IMR-90 (cell line): Measurements from ENCODE around the gene PARVB. TPM values are rescaled to one million over a fixed set of nuclear protein-coding genes. Genes with fewer than 3 reads are reported as not detected.

Experiments
- ATAC-seq: fragments of 200-7000 bp; cut with Tn5 transposase; 2 replicates; pipeline ENCODE4 v1.9.1; 2020; ENCODE audit warnings: low read depth, mild to moderate bottlenecking, moderate library complexity
- BruUV-seq: library from RNA; stranded (reverse); fragments of 400-500 nt; replicated peaks from 2 replicates; lab custom pipeline; 2021; lab: Mats Ljungman, UMichigan
- CTCF ChIA-PET: fragments of 300-600 bp; formaldehyde crosslinking; extraction: SDS; loops from one replicate; lab custom pipeline; 2021; ENCODE audit warnings: antibody characterized with exemption; lab: Yijun Ruan, JAX
- POLR2A ChIA-PET: fragments of 300-600 bp; sonication (Branson Sonifier 250); formaldehyde crosslinking; loops from one replicate; lab custom pipeline; 2022; ENCODE audit warnings: antibody characterized with exemption; ENCODE audit not compliant: unreplicated experiment; lab: Charles Lee
- DNase-seq: peaks from one replicate; pipeline ENCODE4 v3.0.0; 2013
- H2AFZ ChIP-seq: replicated peaks from 2 replicates; pipeline ENCODE3; 2013; ENCODE audit warnings: low read length, mild to moderate bottlenecking; ENCODE audit not compliant: poor library complexity
- H2AK5ac ChIP-seq: 2 replicates; pipeline ENCODE4 v1.6.1; 2013; ENCODE audit warnings: low read depth, low read length, inconsistent platforms
- H2AK9ac ChIP-seq: replicated peaks from 2 replicates; pipeline ENCODE3; 2013; ENCODE audit warnings: mild to moderate bottlenecking, low read depth, low read length, moderate library complexity; ENCODE audit not compliant: poor library complexity
- H2BK120ac ChIP-seq: 2 replicates; pipeline ENCODE4 v1.6.1; 2013; ENCODE audit warnings: low read depth, low read length, inconsistent platforms
- H2BK15ac ChIP-seq: 3 replicates; pipeline ENCODE4 v1.6.1; 2013; ENCODE audit warnings: low read depth, low read length, inconsistent platforms
- H2BK20ac ChIP-seq: 2 replicates; pipeline ENCODE4 v1.6.1; 2013; ENCODE audit warnings: low read depth, mild to moderate bottlenecking, inconsistent platforms, low read length, moderate library complexity
- H2BK5ac ChIP-seq: 2 replicates; pipeline ENCODE4 v1.6.1; 2013; ENCODE audit warnings: mild to moderate bottlenecking, low read depth, low read length, inconsistent platforms; ENCODE audit not compliant: poor library complexity, severe bottlenecking
- H3K14ac ChIP-seq: replicated peaks from 2 replicates; pipeline ENCODE4 v1.6.1; 2013; ENCODE audit warnings: low read depth, low read length, inconsistent platforms
- H3K18ac ChIP-seq: 2 replicates; pipeline ENCODE4 v1.6.1; 2013; ENCODE audit warnings: low read depth, low read length, control low read depth
- H3K23ac ChIP-seq: 2 replicates; pipeline ENCODE4 v1.6.1; 2013; ENCODE audit warnings: low read depth, low read length, inconsistent platforms
- H3K27ac ChIP-seq: 2 replicates; pipeline ENCODE4 v1.5.1; 2013; ENCODE audit warnings: mild to moderate bottlenecking, control low read depth, low read length; ENCODE audit not compliant: insufficient read depth
- H3K27me3 ChIP-seq: 2 replicates; pipeline ENCODE4 v1.6.1; 2013; ENCODE audit warnings: low read length; ENCODE audit not compliant: control insufficient read depth, insufficient read depth
- H3K36me3 ChIP-seq: 2 replicates; pipeline ENCODE4 v1.6.1; 2013; ENCODE audit warnings: low read length, mixed read lengths; ENCODE audit not compliant: control insufficient read depth, insufficient read depth
- H3K4ac ChIP-seq: 2 replicates; pipeline ENCODE4 v1.6.1; 2013; ENCODE audit warnings: low read depth, low read length, inconsistent platforms
- H3K4me1 ChIP-seq: 2 replicates; pipeline ENCODE4 v1.6.1; 2013; ENCODE audit warnings: low read length, mixed read lengths; ENCODE audit not compliant: control insufficient read depth, insufficient read depth
- H3K4me2 ChIP-seq: 2 replicates; pipeline ENCODE4 v1.6.1; 2013; ENCODE audit warnings: low read depth, mild to moderate bottlenecking, control low read depth, low read length, moderate library complexity
- H3K4me3 ChIP-seq: 2 replicates; pipeline ENCODE4 v1.5.1; 2013; ENCODE audit warnings: low read depth, mild to moderate bottlenecking, control low read depth, low read length, moderate library complexity; ENCODE audit not compliant: insufficient read depth
- H3K56ac ChIP-seq: 2 replicates; pipeline ENCODE4 v1.6.1; 2013; ENCODE audit warnings: low read length, inconsistent platforms; ENCODE audit not compliant: insufficient read depth; ENCODE audit errors: extremely low read depth
- H3K79me1 ChIP-seq, 2 experiments: 2 replicates each; pipeline ENCODE4 v1.6.1; 2013; ENCODE audit warnings: low read length in 2 of 2, inconsistent platforms in 1 of 2, low read depth in 1 of 2
- H3K9ac ChIP-seq: 2 replicates; pipeline ENCODE4 v1.6.1; 2013; ENCODE audit warnings: low read depth, low read length, control low read depth
- H3K9me1 ChIP-seq: 2 replicates; pipeline ENCODE4 v1.6.1; 2013; ENCODE audit warnings: low read length, inconsistent platforms; ENCODE audit not compliant: insufficient read depth
- H3K9me3 ChIP-seq: 2 replicates; pipeline ENCODE4 v1.6.1; 2013; ENCODE audit warnings: low read length; ENCODE audit not compliant: control insufficient read depth, insufficient read depth
- H4K20me1 ChIP-seq: 2 replicates; pipeline ENCODE4 v1.6.1; 2013; ENCODE audit warnings: low read length, inconsistent platforms; ENCODE audit not compliant: insufficient read depth
- H4K5ac ChIP-seq: 2 replicates; pipeline ENCODE4 v1.6.1; 2013; ENCODE audit warnings: mild to moderate bottlenecking, low read depth, low read length, control low read depth
- H4K8ac ChIP-seq, 2 experiments: 2 replicates each; pipeline ENCODE4 v1.6.1; 2013; ENCODE audit warnings: low read depth in 2 of 2, low read length in 2 of 2, control low read depth in 1 of 2, inconsistent platforms in 1 of 2
- H4K91ac ChIP-seq: 2 replicates; pipeline ENCODE4 v1.6.1; 2013; ENCODE audit warnings: low read depth, low read length, inconsistent platforms; ENCODE audit not compliant: insufficient read depth
- BHLHE40 ChIP-seq: fragments of 150-350 bp; IDR thresholded peaks from 2 replicates; pipeline ENCODE4 v1.6.1; 2016; ENCODE audit warnings: mild to moderate bottlenecking, low read depth, low read length
- CEBPB ChIP-seq: IDR thresholded peaks from 2 replicates; pipeline ENCODE4 v1.6.1; 2012; ENCODE audit warnings: low read depth, low read length, improper control_type of control experiment
- CTCF ChIP-seq: conservative IDR thresholded peaks from 2 replicates; pipeline ENCODE4 v1.5.1; 2012; ENCODE audit warnings: mild to moderate bottlenecking, low read depth, low read length, improper control_type of control experiment
- ELK1 ChIP-seq: fragments of 150-350 bp; IDR thresholded peaks from 2 replicates; pipeline ENCODE4 v1.6.1; 2016; ENCODE audit warnings: low read depth, mild to moderate bottlenecking, low read length, moderate library complexity, borderline replicate concordance
- WGBS, 2 experiments: methylation state at CpG; one replicate each; pipeline versions ENCODE4 v1.1.5 to v1.1.7; 2013; ENCODE audit warnings: missing lambda C conversion rate in 2 of 2; ENCODE audit not compliant: insufficient read length in 1 of 2; ENCODE audit errors: extremely low coverage in 2 of 2; 5-methylcytosine and 5-hydroxymethylcytosine counted together
- dilution Hi-C: fragments of 300-500 bp; cut with HindIII; formaldehyde crosslinking; loops from one replicate; pipeline ENCODE4 v1.14.3; 2018; ENCODE audit warnings: low sequenced_read_pairs; ENCODE audit not compliant: unreplicated experiment
- in situ Hi-C: fragments of 300-500 bp; cut with MboI; formaldehyde crosslinking; loops from 3 replicates; pipeline ENCODE4 v1.14.3; 2019; ENCODE audit warnings: low sequenced_read_pairs, inconsistent platforms, mixed read lengths
- intact Hi-C: fragments of 100-400 bp; cut with micrococcal nuclease; formaldehyde crosslinking; loops from 2 replicates; pipeline ENCODE4 v1.10.0; 2022
- polyA plus RNA-seq, 3 experiments: library from polyadenylated mRNA; depleted of rRNA; stranded (reverse); fragments of >200 nt; gene quantifications; 2 replicates each; pipeline ENCODE4 v1.2.3, GENCODE V29; 2012; ENCODE audit warnings: low replicate concordance in 1 of 3
- total RNA-seq: library from RNA; depleted of rRNA; stranded (reverse); fragments of >200 nt; gene quantifications from 2 replicates; pipeline ENCODE4 v1.2.3, GENCODE V29; 2012

PARVB gene
- total and polyA plus RNA-seq, 2 of the 4 experiments (the other 2 are of a cell fraction): 44.3 to 53.9 TPM

- no peak for DNase-seq
- ATAC-seq: peak; percentile 20
Measured at GRCh38 chr22:44211256-44211945, 187.3 kb downstream of the PARVB start.

More at GRCh38 chr22:44211256-44211945, 187.3 kb downstream of the PARVB start:
- ChIA-PET POLR2A (no interaction called here), CTCF (no interaction called here)
- Histone ChIP-seq H3K23ac (no peak overlapping the region), H3K9me1 (no peaks in the 10 kb centered on the region), H3K56ac (no peak overlapping the region), H3K36me3 (no peaks in the 10 kb centered on the region), H2AK5ac (no peak overlapping the region), H2BK5ac (no peak overlapping the region), H2BK15ac (no peak overlapping the region), H3K4me2 (no peak overlapping the region), H3K9me3 (peaks cover 8% of the 10 kb centered on the region), H3K4me1 (peaks cover 10% of the 10 kb centered on the region; the same call in 1 of the 2 replicates), H2BK20ac (no peak overlapping the region), H3K27me3 (peaks cover 4% of the 10 kb centered on the region; the same call in 1 of the 2 replicates), H4K91ac (no peak overlapping the region), H3K79me1 (no peaks in the 10 kb centered on the region), H3K27ac (no peak overlapping the region), H2AFZ (no peak overlapping the region), H4K20me1 (no peaks in the 10 kb centered on the region), H3K9ac (no peak overlapping the region), H3K14ac (no peak overlapping the region), H4K5ac (no peak overlapping the region; the same call in 1 of the 2 replicates), H3K4ac (no peak overlapping the region), H4K8ac (no peak overlapping the region), H2AK9ac (no peak overlapping the region), H3K4me3 (no peak overlapping the region), H2BK120ac (no peak overlapping the region), H3K18ac (no peak overlapping the region)
- 83% methylated on average over 2 of the region's 6 CpGs; no CpG with 5 or more reads in 1 of the 2 experiments for WGBS, 2 experiments
- dilution Hi-C loops: no loop called here
- no TSS peak for BruUV-seq
- in situ Hi-C loops: no loop called here
- TF ChIP-seq CEBPB: peak; percentile 51; the same call in 1 of the 2 replicates
- no peak for TF ChIP-seq ELK1
- TF ChIP-seq CTCF: no peak
- TF ChIP-seq BHLHE40: no peak
- intact Hi-C loops: no loop called here
